Measurements from ENCODE around the gene GPC3. TPM values are rescaled to one million over a fixed set of nuclear protein-coding genes. Genes with fewer than 3 reads are reported as not detected.

The GPC3 gene
- total RNA-seq, 6 experiments from 2014 or later = not detected

DNA sequence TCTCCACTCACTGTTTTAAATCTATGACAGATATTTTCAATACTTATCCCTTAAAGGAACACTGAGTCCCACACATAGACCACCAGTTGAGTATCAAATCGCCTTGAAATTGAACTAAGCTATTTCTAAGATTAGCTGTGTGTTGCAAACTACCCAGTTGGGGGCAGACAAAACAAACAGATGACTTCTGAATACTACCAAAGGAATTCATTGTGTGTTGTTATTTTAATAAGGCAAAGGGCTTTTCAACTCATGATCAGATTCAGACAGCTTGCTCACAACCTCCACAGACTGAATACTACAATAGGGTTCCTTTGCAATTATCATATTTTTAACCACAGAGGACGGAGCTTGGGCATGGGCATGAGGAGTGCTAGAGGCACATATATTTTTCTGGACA lies 287.1 kb downstream of the GPC3 start:
- Mint-ChIP-seq H3K27me3 (ENCODE audit: insufficient read depth) (peaks cover 2% of the 10 kb centered on the region; the same call in 1 of the 2 replicates), H3K4me1 (ENCODE audit: low read depth) (no peaks in the 10 kb centered on the region), H3K9me3 (0 out of 2 replicates have a peak, but pooled peaks cover 4% of the 10 kb centered on the region)

DNA sequence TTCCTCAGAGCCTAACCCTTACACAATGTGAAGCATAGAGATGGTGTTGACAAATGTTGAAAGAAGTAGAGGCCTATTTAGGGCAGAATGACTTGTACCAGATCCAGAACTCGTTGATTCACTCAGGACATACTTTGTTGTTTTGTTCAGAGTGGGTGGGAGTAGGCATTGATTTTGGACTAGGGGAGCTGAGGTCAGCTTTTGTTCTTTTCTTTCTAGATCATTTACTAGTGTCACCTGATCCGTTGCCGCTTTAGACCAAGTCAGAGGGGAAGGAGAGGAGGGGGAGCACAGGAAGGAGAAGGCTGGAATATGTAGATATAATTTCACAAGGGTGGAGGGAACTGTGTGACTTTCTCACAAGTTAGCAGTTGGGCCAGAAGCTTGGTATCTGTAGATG lies 287.7 kb downstream of the GPC3 start:
- H3K4me1 Mint-ChIP-seq (ENCODE audit: low read depth) = no peaks in the 10 kb centered on the region
- no peak overlapping the region for H3K4me3 Mint-ChIP-seq
- H3K27me3 Mint-ChIP-seq (ENCODE audit: insufficient read depth) = peaks cover 2% of the 10 kb centered on the region; the same call in 1 of the 2 replicates
- no peak for DNase-seq
- H3K36me3 Mint-ChIP-seq (ENCODE audit: low read depth) = no peaks in the 10 kb centered on the region
- no peak overlapping the region for H3K27ac Mint-ChIP-seq
- 0 out of 2 replicates have a peak, but pooled peaks cover 4% of the 10 kb centered on the region for H3K9me3 Mint-ChIP-seq
- TF ChIP-seq, protein P1, sequence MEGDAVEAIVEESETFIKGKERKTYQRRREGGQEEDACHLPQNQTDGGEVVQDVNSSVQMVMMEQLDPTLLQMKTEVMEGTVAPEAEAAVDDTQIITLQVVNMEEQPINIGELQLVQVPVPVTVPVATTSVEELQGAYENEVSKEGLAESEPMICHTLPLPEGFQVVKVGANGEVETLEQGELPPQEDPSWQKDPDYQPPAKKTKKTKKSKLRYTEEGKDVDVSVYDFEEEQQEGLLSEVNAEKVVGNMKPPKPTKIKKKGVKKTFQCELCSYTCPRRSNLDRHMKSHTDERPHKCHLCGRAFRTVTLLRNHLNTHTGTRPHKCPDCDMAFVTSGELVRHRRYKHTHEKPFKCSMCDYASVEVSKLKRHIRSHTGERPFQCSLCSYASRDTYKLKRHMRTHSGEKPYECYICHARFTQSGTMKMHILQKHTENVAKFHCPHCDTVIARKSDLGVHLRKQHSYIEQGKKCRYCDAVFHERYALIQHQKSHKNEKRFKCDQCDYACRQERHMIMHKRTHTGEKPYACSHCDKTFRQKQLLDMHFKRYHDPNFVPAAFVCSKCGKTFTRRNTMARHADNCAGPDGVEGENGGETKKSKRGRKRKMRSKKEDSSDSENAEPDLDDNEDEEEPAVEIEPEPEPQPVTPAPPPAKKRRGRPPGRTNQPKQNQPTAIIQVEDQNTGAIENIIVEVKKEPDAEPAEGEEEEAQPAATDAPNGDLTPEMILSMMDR (IDR thresholded peaks at IDR 0.05) = no peak

More for the DNA sequence above, 287.1 kb downstream of the GPC3 start:
- no peak for DNase-seq
- H3K27ac Mint-ChIP-seq = no peak overlapping the region
- no peaks in the 10 kb centered on the region for H3K36me3 Mint-ChIP-seq (ENCODE audit: low read depth)
- no peak overlapping the region for H3K4me3 Mint-ChIP-seq
- TF ChIP-seq, protein P1 (IDR thresholded peaks at IDR 0.05) = no peak

DNA sequence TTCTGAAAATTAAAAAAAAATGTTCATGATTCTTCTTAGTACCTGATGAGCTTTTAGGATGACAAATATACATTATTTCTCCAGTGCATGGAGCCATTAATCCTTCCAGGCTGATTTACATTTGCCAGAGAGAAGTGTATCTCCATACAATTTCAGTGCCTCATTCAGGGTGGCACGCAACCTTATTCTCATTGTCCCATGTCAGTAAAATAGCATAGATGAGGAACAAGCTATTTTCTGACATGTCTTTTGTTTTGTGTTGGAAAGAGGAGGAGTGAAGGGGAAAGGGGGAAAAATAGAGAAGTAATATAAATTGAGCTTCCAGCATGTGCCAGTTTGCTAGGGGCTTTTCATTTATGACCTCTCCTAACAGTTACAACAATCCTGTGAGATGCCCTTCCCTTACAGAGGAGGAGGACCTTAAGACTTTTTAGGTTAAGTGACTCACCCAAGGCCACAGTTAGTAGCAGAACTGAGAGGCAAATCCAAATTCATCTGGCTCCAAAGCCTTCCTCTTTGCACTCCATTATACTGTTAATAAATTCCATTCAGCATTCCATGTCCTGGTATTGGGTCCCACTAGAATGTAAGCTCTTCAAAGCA lies 295.3 kb downstream of the GPC3 start:
- DNase-seq = no peak
- Mint-ChIP-seq H3K27ac (no peak overlapping the region), H3K9me3 (peaks cover 6% of the 10 kb centered on the region; the same call in 1 of the 2 replicates), H3K27me3 (ENCODE audit: insufficient read depth) (no peaks in the 10 kb centered on the region), H3K4me3 (no peak overlapping the region), H3K4me1 (ENCODE audit: low read depth) (no peaks in the 10 kb centered on the region), H3K36me3 (ENCODE audit: low read depth) (no peaks in the 10 kb centered on the region)
- TF ChIP-seq, protein P1 (IDR thresholded peaks at IDR 0.05) = no peak

DNA sequence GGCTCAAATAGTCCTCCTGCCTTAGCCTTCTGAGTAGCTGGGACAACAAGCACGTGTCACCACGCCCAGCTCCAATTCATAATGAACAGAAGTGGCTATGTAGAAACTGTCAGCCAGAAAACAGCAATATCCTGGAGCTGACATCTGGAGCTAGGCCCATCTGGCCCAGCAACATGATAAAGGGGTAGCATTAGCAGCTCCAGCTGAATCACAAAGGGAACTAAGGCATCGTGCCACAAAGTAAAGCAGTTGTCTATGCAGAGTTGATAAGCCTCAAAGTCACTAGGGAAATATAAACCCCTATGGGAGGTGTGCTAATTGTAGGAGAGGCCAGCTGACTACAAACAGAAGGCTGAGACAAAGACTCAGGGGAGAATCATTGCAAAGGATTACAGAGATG lies 299.6 kb downstream of the GPC3 start:
- H3K27me3 Mint-ChIP-seq (ENCODE audit: insufficient read depth) = no peaks in the 10 kb centered on the region
- TF ChIP-seq, protein P1 (IDR thresholded peaks at IDR 0.05) = no peak
- H3K4me3 Mint-ChIP-seq = no peak overlapping the region
- no peaks in the 10 kb centered on the region for H3K36me3 Mint-ChIP-seq (ENCODE audit: low read depth)
- no peak overlapping the region for H3K27ac Mint-ChIP-seq
- no peak for DNase-seq
- peaks cover 6% of the 10 kb centered on the region; the same call in 1 of the 2 replicates for H3K9me3 Mint-ChIP-seq
- no peaks in the 10 kb centered on the region for H3K4me1 Mint-ChIP-seq (ENCODE audit: low read depth)

DNA sequence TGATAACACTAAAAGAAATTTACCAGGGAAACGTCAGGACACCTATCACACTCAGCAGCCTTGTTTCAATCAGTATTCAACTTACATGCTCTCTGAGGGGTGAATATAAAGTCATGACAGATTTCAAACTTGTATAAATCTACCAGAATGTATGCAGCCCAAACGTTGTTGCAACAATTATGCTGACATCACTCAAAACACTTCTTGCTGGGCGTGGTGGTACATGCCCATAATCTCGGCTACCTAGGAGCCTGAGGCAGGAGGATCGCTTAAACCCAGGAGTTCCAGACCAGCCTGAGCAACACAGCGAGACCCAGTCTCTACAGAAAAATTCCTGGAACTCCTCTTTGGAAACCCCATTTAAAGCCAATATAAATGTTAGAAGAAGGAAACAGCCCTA lies 303.5 kb downstream of the GPC3 start:
- Mint-ChIP-seq H3K4me3 (no peak overlapping the region), H3K36me3 (ENCODE audit: low read depth) (no peaks in the 10 kb centered on the region), H3K9me3 (peaks cover 6% of the 10 kb centered on the region; the same call in 1 of the 2 replicates), H3K4me1 (ENCODE audit: low read depth) (no peaks in the 10 kb centered on the region), H3K27ac (no peak overlapping the region), H3K27me3 (ENCODE audit: insufficient read depth) (no peaks in the 10 kb centered on the region)
- no peak for DNase-seq
- TF ChIP-seq, protein P1 (IDR thresholded peaks at IDR 0.05) = no peak
